Thyroid gland (tissue), 4 donors: ENCODE measurements around the gene GLT1D1. TPM values are rescaled to one million over a fixed set of nuclear protein-coding genes. Genes with fewer than 3 reads are reported as not detected.

Experiments used
- DNase-seq, 2 donors: peaks; one replicate each; pipeline ENCODE4 v3.0.0-alpha.2; 2019
- H3K27ac ChIP-seq, 3 donors: fragments of 200-600 bp; sonication (generic); 1 replicate in 2 of 3; 2 replicates in 1 of 3; pipeline ENCODE4 v1.5.1; 2016 to 2019; ENCODE audit warnings: mild to moderate bottlenecking in 1 of 3, moderate library complexity in 1 of 3
- H3K27me3 ChIP-seq: fragments of 200-600 bp; sonication (generic); one replicate; pipeline ENCODE4 v1.5.1; 2019
- H3K36me3 ChIP-seq, 2 donors: fragments of 200-600 bp; sonication (generic); one replicate each; pipeline ENCODE4 v1.5.1; 2016 to 2019
- H3K4me1 ChIP-seq, 2 donors: fragments of 200-600 bp; sonication (generic); one replicate each; pipeline ENCODE4 v1.5.1; 2017 to 2019
- H3K4me3 ChIP-seq, 3 donors: fragments of 200-600 bp; sonication (generic); replicated peaks in 1 of 3; 1 replicate in 2 of 3; 2 replicates in 1 of 3; pipeline ENCODE4 v1.5.1; 2016; ENCODE audit warnings: mild to moderate bottlenecking in 1 of 3
- H3K9me3 ChIP-seq: fragments of 200-600 bp; sonication (generic); one replicate; pipeline ENCODE4 v1.5.1; 2017
- CTCF ChIP-seq, 6 experiments: fragments of 200-600 bp in 3 of 6; fragments of 450-650 bp in 3 of 6; sonication (generic) in 3 of 6; IDR thresholded peaks; one replicate each; pipeline ENCODE4 v1.5.1; 2016 to 2019; ENCODE audit warnings: antibody characterized with exemption in 6 of 6, mild to moderate bottlenecking in 2 of 6, inconsistent platforms in 1 of 6, moderate library complexity in 1 of 6
- POLR2A ChIP-seq, 2 donors: fragments of 450-650 bp; IDR thresholded peaks; one replicate each; pipeline ENCODE4 v1.6.1; 2017; ENCODE audit warnings: antibody characterized with exemption in 2 of 2, mild to moderate bottlenecking in 2 of 2, moderate library complexity in 1 of 2
- WGBS, 2 donors: methylation state at CpG; one replicate each; pipeline ENCODE4 v1.1.5; 2017; 5-methylcytosine and 5-hydroxymethylcytosine counted together
- intact Hi-C: fragments of 100-400 bp; cut with DNase I; formaldehyde crosslinking; loops from one replicate; pipeline ENCODE4 v1.15.1; 2023
- total RNA-seq, 4 donors: library from RNA; depleted of rRNA; stranded (reverse); fragments of >200 nt; gene quantifications; one replicate each; pipeline ENCODE4 v1.2.3, GENCODE V29; 2016

GLT1D1 gene
- total RNA-seq, 4 donors from 2014 or later, result 0.13 to 2.6 (median 0.45) TPM

GRCh38 chr12:129016159-129016558 is 162.9 kb downstream of the GLT1D1 start:
- H3K4me1 ChIP-seq, result no peaks in the 10 kb centered on the region
- WGBS, 2 donors, result 53 to 61% methylated on average over 7 of the region's 7 CpGs
- no peaks in the 10 kb centered on the region for H3K27me3 ChIP-seq
- H3K36me3 ChIP-seq, result no peaks in the 10 kb centered on the region
- no peak for DNase-seq
- H3K4me3 ChIP-seq, result no peak overlapping the region
- intact Hi-C loops, result no loop called here
- TF ChIP-seq POLR2A (IDR thresholded peaks at IDR 0.05), result no peak
- H3K9me3 ChIP-seq, result no peaks in the 10 kb centered on the region
- no peak overlapping the region for H3K27ac ChIP-seq

- Histone ChIP-seq H3K27me3 (no peaks in the 10 kb centered on the region), H3K27ac (no peak overlapping the region), H3K9me3 (no peaks in the 10 kb centered on the region), H3K36me3 (no peaks in the 10 kb centered on the region), H3K4me1 (peaks cover 5 to 17% of the 10 kb centered on the region in 2 donors), H3K4me3 (no peak overlapping the region)
- no peak for TF ChIP-seq POLR2A (IDR thresholded peaks at IDR 0.05)
- no peak for DNase-seq
- 92 to 94% methylated on average over 3 of the region's 3 CpGs for WGBS, 2 donors
- intact Hi-C loops, result no loop called here
Observed at GRCh38 chr12:129025055-129025454, 171.8 kb downstream of the GLT1D1 start.

GRCh38 chr12:129028844-129029243 is 175.6 kb downstream of the GLT1D1 start:
- Histone ChIP-seq H3K4me3 (no peak overlapping the region), H3K27me3 (no peaks in the 10 kb centered on the region), H3K9me3 (no peaks in the 10 kb centered on the region), H3K36me3 (no peaks in the 10 kb centered on the region), H3K4me1 (peaks cover 5 to 17% of the 10 kb centered on the region in 2 donors), H3K27ac (peak overlapping the region in 2 of 3 donors; percentile 27 to 54)
- intact Hi-C loops, result no loop called here
- peak in 1 of 2 donors; percentile 29 for DNase-seq
- WGBS, 2 donors, result 30 to 34% methylated on average over 16 of the region's 16 CpGs
- TF ChIP-seq CTCF (IDR thresholded peaks at IDR 0.05), result no peak
- no peak for TF ChIP-seq POLR2A (IDR thresholded peaks at IDR 0.05)

Other genes with a start within 250 kb of the GLT1D1 start
- gene SLC15A4, start 29.5 kb upstream of the GLT1D1 start, total RNA-seq, result 10 to 100 TPM; 40.4 to 55.6 (median 43.9) TPM